IMR-90 (cell line): ENCODE results near the gene LBH. TPM values are rescaled to one million over a fixed set of nuclear protein-coding genes. Genes with fewer than 3 reads are reported as not detected.

Experiments used
- ATAC-seq: fragments of 200-7000 bp; cut with Tn5 transposase; 2 replicates; pipeline ENCODE4 v1.9.1; 2020; ENCODE audit warnings: low read depth, mild to moderate bottlenecking, moderate library complexity
- BruUV-seq: library from RNA; stranded (reverse); fragments of 400-500 nt; replicated peaks from 2 replicates; lab custom pipeline; 2021; lab: Mats Ljungman, UMichigan
- CTCF ChIA-PET: fragments of 300-600 bp; formaldehyde crosslinking; extraction: SDS; loops from one replicate; lab custom pipeline; 2021; ENCODE audit warnings: antibody characterized with exemption; lab: Yijun Ruan, JAX
- POLR2A ChIA-PET: fragments of 300-600 bp; sonication (Branson Sonifier 250); formaldehyde crosslinking; loops from one replicate; lab custom pipeline; 2022; ENCODE audit warnings: antibody characterized with exemption; ENCODE audit not compliant: unreplicated experiment; lab: Charles Lee
- DNase-seq: peaks from one replicate; pipeline ENCODE4 v3.0.0; 2013
- H2AFZ ChIP-seq: replicated peaks from 2 replicates; pipeline ENCODE3; 2013; ENCODE audit warnings: low read length, mild to moderate bottlenecking; ENCODE audit not compliant: poor library complexity
- H2AK5ac ChIP-seq: 2 replicates; pipeline ENCODE4 v1.6.1; 2013; ENCODE audit warnings: low read depth, low read length, inconsistent platforms
- H2AK9ac ChIP-seq: replicated peaks from 2 replicates; pipeline ENCODE3; 2013; ENCODE audit warnings: mild to moderate bottlenecking, low read depth, low read length, moderate library complexity; ENCODE audit not compliant: poor library complexity
- H2BK120ac ChIP-seq: 2 replicates; pipeline ENCODE4 v1.6.1; 2013; ENCODE audit warnings: low read depth, low read length, inconsistent platforms
- H2BK15ac ChIP-seq: 3 replicates; pipeline ENCODE4 v1.6.1; 2013; ENCODE audit warnings: low read depth, low read length, inconsistent platforms
- H2BK20ac ChIP-seq: 2 replicates; pipeline ENCODE4 v1.6.1; 2013; ENCODE audit warnings: low read depth, mild to moderate bottlenecking, inconsistent platforms, low read length, moderate library complexity
- H2BK5ac ChIP-seq: 2 replicates; pipeline ENCODE4 v1.6.1; 2013; ENCODE audit warnings: mild to moderate bottlenecking, low read depth, low read length, inconsistent platforms; ENCODE audit not compliant: poor library complexity, severe bottlenecking
- H3K14ac ChIP-seq: replicated peaks from 2 replicates; pipeline ENCODE4 v1.6.1; 2013; ENCODE audit warnings: low read depth, low read length, inconsistent platforms
- H3K18ac ChIP-seq: 2 replicates; pipeline ENCODE4 v1.6.1; 2013; ENCODE audit warnings: low read depth, low read length, control low read depth
- H3K23ac ChIP-seq: 2 replicates; pipeline ENCODE4 v1.6.1; 2013; ENCODE audit warnings: low read depth, low read length, inconsistent platforms
- H3K27ac ChIP-seq: 2 replicates; pipeline ENCODE4 v1.5.1; 2013; ENCODE audit warnings: mild to moderate bottlenecking, control low read depth, low read length; ENCODE audit not compliant: insufficient read depth
- H3K27me3 ChIP-seq: 2 replicates; pipeline ENCODE4 v1.6.1; 2013; ENCODE audit warnings: low read length; ENCODE audit not compliant: control insufficient read depth, insufficient read depth
- H3K36me3 ChIP-seq: 2 replicates; pipeline ENCODE4 v1.6.1; 2013; ENCODE audit warnings: low read length, mixed read lengths; ENCODE audit not compliant: control insufficient read depth, insufficient read depth
- H3K4ac ChIP-seq: 2 replicates; pipeline ENCODE4 v1.6.1; 2013; ENCODE audit warnings: low read depth, low read length, inconsistent platforms
- H3K4me1 ChIP-seq: 2 replicates; pipeline ENCODE4 v1.6.1; 2013; ENCODE audit warnings: low read length, mixed read lengths; ENCODE audit not compliant: control insufficient read depth, insufficient read depth
- H3K4me2 ChIP-seq: 2 replicates; pipeline ENCODE4 v1.6.1; 2013; ENCODE audit warnings: low read depth, mild to moderate bottlenecking, control low read depth, low read length, moderate library complexity
- H3K4me3 ChIP-seq: 2 replicates; pipeline ENCODE4 v1.5.1; 2013; ENCODE audit warnings: low read depth, mild to moderate bottlenecking, control low read depth, low read length, moderate library complexity; ENCODE audit not compliant: insufficient read depth
- H3K56ac ChIP-seq: 2 replicates; pipeline ENCODE4 v1.6.1; 2013; ENCODE audit warnings: low read length, inconsistent platforms; ENCODE audit not compliant: insufficient read depth; ENCODE audit errors: extremely low read depth
- H3K79me1 ChIP-seq, 2 experiments: 2 replicates each; pipeline ENCODE4 v1.6.1; 2013; ENCODE audit warnings: low read length in 2 of 2, inconsistent platforms in 1 of 2, low read depth in 1 of 2
- H3K9ac ChIP-seq: 2 replicates; pipeline ENCODE4 v1.6.1; 2013; ENCODE audit warnings: low read depth, low read length, control low read depth
- H3K9me1 ChIP-seq: 2 replicates; pipeline ENCODE4 v1.6.1; 2013; ENCODE audit warnings: low read length, inconsistent platforms; ENCODE audit not compliant: insufficient read depth
- H3K9me3 ChIP-seq: 2 replicates; pipeline ENCODE4 v1.6.1; 2013; ENCODE audit warnings: low read length; ENCODE audit not compliant: control insufficient read depth, insufficient read depth
- H4K20me1 ChIP-seq: 2 replicates; pipeline ENCODE4 v1.6.1; 2013; ENCODE audit warnings: low read length, inconsistent platforms; ENCODE audit not compliant: insufficient read depth
- H4K5ac ChIP-seq: 2 replicates; pipeline ENCODE4 v1.6.1; 2013; ENCODE audit warnings: mild to moderate bottlenecking, low read depth, low read length, control low read depth
- H4K8ac ChIP-seq, 2 experiments: 2 replicates each; pipeline ENCODE4 v1.6.1; 2013; ENCODE audit warnings: low read depth in 2 of 2, low read length in 2 of 2, control low read depth in 1 of 2, inconsistent platforms in 1 of 2
- H4K91ac ChIP-seq: 2 replicates; pipeline ENCODE4 v1.6.1; 2013; ENCODE audit warnings: low read depth, low read length, inconsistent platforms; ENCODE audit not compliant: insufficient read depth
- BHLHE40 ChIP-seq: fragments of 150-350 bp; IDR thresholded peaks from 2 replicates; pipeline ENCODE4 v1.6.1; 2016; ENCODE audit warnings: mild to moderate bottlenecking, low read depth, low read length
- CEBPB ChIP-seq: IDR thresholded peaks from 2 replicates; pipeline ENCODE4 v1.6.1; 2012; ENCODE audit warnings: low read depth, low read length, improper control_type of control experiment
- CHD1 ChIP-seq: IDR thresholded peaks from 2 replicates; pipeline ENCODE4 v1.6.1; 2012; ENCODE audit warnings: low read depth, low read length, improper control_type of control experiment
- CTCF ChIP-seq: conservative IDR thresholded peaks from 2 replicates; pipeline ENCODE4 v1.5.1; 2012; ENCODE audit warnings: mild to moderate bottlenecking, low read depth, low read length, improper control_type of control experiment
- ELK1 ChIP-seq: fragments of 150-350 bp; IDR thresholded peaks from 2 replicates; pipeline ENCODE4 v1.6.1; 2016; ENCODE audit warnings: low read depth, mild to moderate bottlenecking, low read length, moderate library complexity, borderline replicate concordance
- FOS ChIP-seq: fragments of 150-350 bp; IDR thresholded peaks from 2 replicates; pipeline ENCODE4 v1.6.1; 2016; ENCODE audit warnings: low read depth, low read length
- MAFK ChIP-seq: IDR thresholded peaks from 2 replicates; pipeline ENCODE4 v1.6.1; 2012; ENCODE audit warnings: low read depth, low read length, improper control_type of control experiment
- MAZ ChIP-seq: IDR thresholded peaks from 2 replicates; pipeline ENCODE4 v1.6.1; 2012; ENCODE audit warnings: low read depth, mild to moderate bottlenecking, low read length, improper control_type of control experiment, moderate library complexity, borderline replicate concordance
- NFE2L2 ChIP-seq: fragments of 150-350 bp; IDR thresholded peaks from 2 replicates; pipeline ENCODE4 v1.6.1; 2016; ENCODE audit warnings: low read depth, mild to moderate bottlenecking, low read length
- POLR2A ChIP-seq: IDR thresholded peaks from 2 replicates; pipeline ENCODE4 v1.6.1; 2012; ENCODE audit warnings: mild to moderate bottlenecking, low read depth, low read length
- RAD21 ChIP-seq: IDR thresholded peaks from 2 replicates; pipeline ENCODE4 v1.6.1; 2012; ENCODE audit warnings: low read length, improper control_type of control experiment
- RCOR1 ChIP-seq: IDR thresholded peaks from 2 replicates; pipeline ENCODE4 v1.6.1; 2012; ENCODE audit warnings: mild to moderate bottlenecking, low read length, improper control_type of control experiment; ENCODE audit not compliant: insufficient replicate concordance
- RFX5 ChIP-seq: IDR thresholded peaks from 2 replicates; pipeline ENCODE4 v1.8.0; 2012; ENCODE audit warnings: low read depth, mild to moderate bottlenecking, low read length, moderate library complexity
- SMC3 ChIP-seq: fragments of 150-350 bp; IDR thresholded peaks from 2 replicates; pipeline ENCODE4 v1.6.1; 2016; ENCODE audit warnings: low read depth, mild to moderate bottlenecking, antibody characterized with exemption, low read length, moderate library complexity
- USF2 ChIP-seq: fragments of 150-350 bp; IDR thresholded peaks from 2 replicates; pipeline ENCODE4 v1.6.1; 2017; ENCODE audit warnings: mild to moderate bottlenecking, antibody characterized with exemption, low read length, low read depth
- WGBS, 2 experiments: methylation state at CpG; one replicate each; pipeline versions ENCODE4 v1.1.5 to v1.1.7; 2013; ENCODE audit warnings: missing lambda C conversion rate in 2 of 2; ENCODE audit not compliant: insufficient read length in 1 of 2; ENCODE audit errors: extremely low coverage in 2 of 2; 5-methylcytosine and 5-hydroxymethylcytosine counted together
- dilution Hi-C: fragments of 300-500 bp; cut with HindIII; formaldehyde crosslinking; loops from one replicate; pipeline ENCODE4 v1.14.3; 2018; ENCODE audit warnings: low sequenced_read_pairs; ENCODE audit not compliant: unreplicated experiment
- in situ Hi-C: fragments of 300-500 bp; cut with MboI; formaldehyde crosslinking; loops from 3 replicates; pipeline ENCODE4 v1.14.3; 2019; ENCODE audit warnings: low sequenced_read_pairs, inconsistent platforms, mixed read lengths
- intact Hi-C: fragments of 100-400 bp; cut with micrococcal nuclease; formaldehyde crosslinking; loops from 2 replicates; pipeline ENCODE4 v1.10.0; 2022
- polyA plus RNA-seq, 3 experiments: library from polyadenylated mRNA; depleted of rRNA; stranded (reverse); fragments of >200 nt; gene quantifications; 2 replicates each; pipeline ENCODE4 v1.2.3, GENCODE V29; 2012; ENCODE audit warnings: low replicate concordance in 1 of 3
- total RNA-seq: library from RNA; depleted of rRNA; stranded (reverse); fragments of >200 nt; gene quantifications from 2 replicates; pipeline ENCODE4 v1.2.3, GENCODE V29; 2012

LBH gene
- total and polyA plus RNA-seq, 2 of the 4 experiments (the other 2 are of a cell fraction), result 158 to 202 TPM

- Histone ChIP-seq H4K5ac (peak overlapping the region; percentile 34), H3K4me2 (no peak overlapping the region), H3K9me3 (no peaks in the 10 kb centered on the region), H3K27ac (no peak overlapping the region), H2AFZ (no peak overlapping the region), H2BK15ac (peak overlapping the region; percentile 80), H3K4me3 (no peak overlapping the region), H2BK20ac (peak overlapping the region; percentile 83), H3K79me1 (peaks cover 0 to 12% of the 10 kb centered on the region in 2 experiments; a peak in 3 of 4 replicates), H3K9ac (no peak overlapping the region), H4K91ac (peak overlapping the region; percentile 89), H4K8ac (peak overlapping the region; percentile 27 to 64; a peak in 1 of 4 replicates), H3K18ac (peak overlapping the region; percentile 10), H3K23ac (peak overlapping the region; percentile 59; the same call in 1 of the 2 replicates), H2BK5ac (peak overlapping the region; percentile 31), H2BK120ac (peak overlapping the region; percentile 74), H2AK9ac (peak overlapping the region; percentile 53), H3K36me3 (no peaks in the 10 kb centered on the region), H2AK5ac (peak overlapping the region; percentile 84), H3K56ac (no peak overlapping the region), H3K4ac (peak overlapping the region; percentile 79), H4K20me1 (no peaks in the 10 kb centered on the region), H3K14ac (peak overlapping the region; percentile 79), H3K4me1 (peaks cover 37% of the 10 kb centered on the region), H3K9me1 (peaks cover 14% of the 10 kb centered on the region), H3K27me3 (no peaks in the 10 kb centered on the region)
- WGBS, 2 experiments, result no CpG with 5 or more reads among the region's 3 CpGs
- intact Hi-C loops, result no loop called here
- DNase-seq, result no peak
- TF ChIP-seq CHD1 (no peak), MAZ (no peak), SMC3 (no peak), RCOR1 (no peak), CEBPB (no peak), RAD21 (no peak), MAFK (no peak), FOS (no peak), RFX5 (no peak), POLR2A (no peak), ELK1 (no peak), NFE2L2 (no peak), BHLHE40 (no peak), USF2 (no peak), CTCF (no peak)
- ATAC-seq, result no peak
- ChIA-PET CTCF (interaction anchor here (0.5 kb wide), 1 partner anchor 108 kb away, joined by 3 read pairs; no protein-coding TSS in a partner anchor), POLR2A (no interaction called here)
- in situ Hi-C loops, result no loop called here
- BruUV-seq, result no TSS peak
- dilution Hi-C loops, result no loop called here
Observed at GRCh38 chr2:30277582-30277981, 46.2 kb downstream of the LBH start.
